Measurements from ENCODE around the gene MAPK6. TPM values are rescaled to one million over a fixed set of nuclear protein-coding genes. Genes with fewer than 3 reads are reported as not detected.

MAPK6 gene
- total RNA-seq, 1 experiment from 2014 or later = 35.9 TPM

DNA sequence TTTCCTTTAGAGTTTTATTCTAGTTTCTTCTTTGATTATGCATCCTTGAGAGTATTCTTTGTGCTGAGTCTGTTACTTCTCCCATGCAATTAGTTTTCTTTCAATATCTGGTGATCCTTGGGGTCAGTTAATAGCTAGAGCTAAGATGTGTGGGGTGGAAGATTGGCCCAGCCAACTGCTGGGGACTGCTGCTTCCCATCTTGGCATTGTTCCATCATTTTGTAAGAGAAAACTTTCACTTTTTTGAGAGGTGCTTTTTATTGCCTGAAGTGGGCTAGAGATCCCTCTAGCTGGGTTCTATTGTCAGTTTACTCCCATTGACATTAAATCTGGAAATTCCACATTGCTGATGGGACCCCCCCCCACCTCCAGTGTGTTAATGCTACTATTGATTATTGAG, 78.2 kb downstream of the MAPK6 start:
- H3K4me3 Mint-ChIP-seq (ENCODE audit: low read depth, unreplicated experiment) = no peak overlapping the region
- H3K27me3 Mint-ChIP-seq (ENCODE audit: unreplicated experiment) = no peaks in the 10 kb centered on the region
- no peaks in the 10 kb centered on the region for H3K36me3 Mint-ChIP-seq (ENCODE audit: insufficient read depth, unreplicated experiment)
- CTCF ChIA-PET = interaction anchor here (0.7 kb wide), 1 partner anchor 1917 kb away, joined by 5 read pairs; no protein-coding TSS in a partner anchor
- no peaks in the 10 kb centered on the region for H3K4me1 Mint-ChIP-seq (ENCODE audit: low read depth, unreplicated experiment)
- no peak for DNase-seq
- H3K27ac Mint-ChIP-seq (ENCODE audit: unreplicated experiment) = no peak overlapping the region
- H3K9me3 Mint-ChIP-seq (ENCODE audit: low read depth, unreplicated experiment) = no peaks in the 10 kb centered on the region
- TF ChIP-seq, protein P1, sequence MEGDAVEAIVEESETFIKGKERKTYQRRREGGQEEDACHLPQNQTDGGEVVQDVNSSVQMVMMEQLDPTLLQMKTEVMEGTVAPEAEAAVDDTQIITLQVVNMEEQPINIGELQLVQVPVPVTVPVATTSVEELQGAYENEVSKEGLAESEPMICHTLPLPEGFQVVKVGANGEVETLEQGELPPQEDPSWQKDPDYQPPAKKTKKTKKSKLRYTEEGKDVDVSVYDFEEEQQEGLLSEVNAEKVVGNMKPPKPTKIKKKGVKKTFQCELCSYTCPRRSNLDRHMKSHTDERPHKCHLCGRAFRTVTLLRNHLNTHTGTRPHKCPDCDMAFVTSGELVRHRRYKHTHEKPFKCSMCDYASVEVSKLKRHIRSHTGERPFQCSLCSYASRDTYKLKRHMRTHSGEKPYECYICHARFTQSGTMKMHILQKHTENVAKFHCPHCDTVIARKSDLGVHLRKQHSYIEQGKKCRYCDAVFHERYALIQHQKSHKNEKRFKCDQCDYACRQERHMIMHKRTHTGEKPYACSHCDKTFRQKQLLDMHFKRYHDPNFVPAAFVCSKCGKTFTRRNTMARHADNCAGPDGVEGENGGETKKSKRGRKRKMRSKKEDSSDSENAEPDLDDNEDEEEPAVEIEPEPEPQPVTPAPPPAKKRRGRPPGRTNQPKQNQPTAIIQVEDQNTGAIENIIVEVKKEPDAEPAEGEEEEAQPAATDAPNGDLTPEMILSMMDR (IDR thresholded peaks at IDR 0.05; ENCODE audit: unreplicated experiment) = no peak
- intact Hi-C loops (cut with micrococcal nuclease; ENCODE audit: unreplicated experiment) = no loop called here
- no TSS peak for BruUV-seq (replicated peaks)

DNA sequence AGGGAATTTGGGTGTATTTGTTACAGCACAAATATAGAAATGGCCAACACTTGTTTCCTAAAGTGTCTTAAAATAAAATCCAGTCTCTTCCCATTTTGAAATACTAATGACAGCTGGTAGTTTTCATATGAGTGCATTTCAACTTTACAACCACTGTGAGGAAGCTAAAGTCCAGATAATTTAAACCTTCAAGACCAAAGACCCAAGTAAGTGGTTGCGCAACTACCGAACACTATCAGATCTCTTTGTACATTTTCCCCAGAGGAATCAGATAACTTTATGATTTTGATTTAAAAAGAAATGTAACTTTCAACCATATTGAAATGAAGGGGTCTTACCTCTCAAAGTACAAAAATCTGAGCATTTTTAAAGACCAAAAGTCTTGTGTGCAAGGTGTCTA, 79.3 kb downstream of the MAPK6 start:
- H3K9me3 Mint-ChIP-seq (ENCODE audit: low read depth, unreplicated experiment) = no peaks in the 10 kb centered on the region
- H3K36me3 Mint-ChIP-seq (ENCODE audit: insufficient read depth, unreplicated experiment) = no peaks in the 10 kb centered on the region
- TF ChIP-seq, protein P1 (IDR thresholded peaks at IDR 0.05; ENCODE audit: unreplicated experiment) = no peak
- CTCF ChIA-PET = no interaction called here
- no peak overlapping the region for H3K4me3 Mint-ChIP-seq (ENCODE audit: low read depth, unreplicated experiment)
- H3K27me3 Mint-ChIP-seq (ENCODE audit: unreplicated experiment) = no peaks in the 10 kb centered on the region
- H3K4me1 Mint-ChIP-seq (ENCODE audit: low read depth, unreplicated experiment) = peaks cover 6% of the 10 kb centered on the region
- intact Hi-C loops (cut with micrococcal nuclease; ENCODE audit: unreplicated experiment) = no loop called here
- no peak overlapping the region for H3K27ac Mint-ChIP-seq (ENCODE audit: unreplicated experiment)
- no peak for DNase-seq
- no TSS peak for BruUV-seq (replicated peaks)

DNA sequence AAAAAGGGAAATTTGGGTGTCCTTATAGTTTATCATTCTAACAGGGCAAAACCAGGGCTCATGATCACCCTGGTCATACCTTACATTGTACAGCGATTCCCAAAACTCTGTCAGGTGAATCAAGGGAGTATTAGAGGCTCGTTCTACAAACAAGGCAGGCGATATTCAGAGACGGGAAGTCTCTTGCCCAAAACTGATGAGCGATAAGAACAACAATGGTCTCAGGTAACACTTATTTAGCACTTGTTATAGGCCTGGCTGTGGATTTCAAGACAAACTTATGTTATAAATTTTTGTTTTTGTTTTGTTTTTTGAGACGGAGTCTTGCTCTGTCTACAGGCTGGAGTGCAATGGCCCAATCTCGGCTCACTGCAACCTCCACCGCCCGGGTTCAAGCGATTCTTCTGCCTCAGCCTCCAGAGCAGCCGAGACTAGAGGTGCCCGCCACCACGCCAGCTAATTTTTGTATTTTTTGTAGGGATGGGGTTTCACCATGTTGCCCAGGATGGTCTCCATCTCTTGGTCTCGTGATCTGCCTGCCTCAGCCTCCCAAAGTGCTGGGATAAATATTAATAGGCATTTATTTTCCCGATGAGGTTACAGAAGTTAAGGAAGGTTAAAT, 80.7 kb downstream of the MAPK6 start:
- H3K9me3 Mint-ChIP-seq (ENCODE audit: low read depth, unreplicated experiment) = no peaks in the 10 kb centered on the region
- no peak overlapping the region for H3K4me3 Mint-ChIP-seq (ENCODE audit: low read depth, unreplicated experiment)
- TF ChIP-seq, protein P1 (IDR thresholded peaks at IDR 0.05; ENCODE audit: unreplicated experiment) = no peak
- H3K27ac Mint-ChIP-seq (ENCODE audit: unreplicated experiment) = no peak overlapping the region
- H3K36me3 Mint-ChIP-seq (ENCODE audit: insufficient read depth, unreplicated experiment) = no peaks in the 10 kb centered on the region
- intact Hi-C loops (cut with micrococcal nuclease; ENCODE audit: unreplicated experiment) = no loop called here
- DNase-seq = no peak
- H3K27me3 Mint-ChIP-seq (ENCODE audit: unreplicated experiment) = no peaks in the 10 kb centered on the region
- no TSS peak for BruUV-seq (replicated peaks)
- H3K4me1 Mint-ChIP-seq (ENCODE audit: low read depth, unreplicated experiment) = peaks cover 10% of the 10 kb centered on the region
- CTCF ChIA-PET = interaction anchor here (0.6 kb wide), 1 partner anchor 1686 kb away, joined by 5 read pairs; no protein-coding TSS in a partner anchor

DNA sequence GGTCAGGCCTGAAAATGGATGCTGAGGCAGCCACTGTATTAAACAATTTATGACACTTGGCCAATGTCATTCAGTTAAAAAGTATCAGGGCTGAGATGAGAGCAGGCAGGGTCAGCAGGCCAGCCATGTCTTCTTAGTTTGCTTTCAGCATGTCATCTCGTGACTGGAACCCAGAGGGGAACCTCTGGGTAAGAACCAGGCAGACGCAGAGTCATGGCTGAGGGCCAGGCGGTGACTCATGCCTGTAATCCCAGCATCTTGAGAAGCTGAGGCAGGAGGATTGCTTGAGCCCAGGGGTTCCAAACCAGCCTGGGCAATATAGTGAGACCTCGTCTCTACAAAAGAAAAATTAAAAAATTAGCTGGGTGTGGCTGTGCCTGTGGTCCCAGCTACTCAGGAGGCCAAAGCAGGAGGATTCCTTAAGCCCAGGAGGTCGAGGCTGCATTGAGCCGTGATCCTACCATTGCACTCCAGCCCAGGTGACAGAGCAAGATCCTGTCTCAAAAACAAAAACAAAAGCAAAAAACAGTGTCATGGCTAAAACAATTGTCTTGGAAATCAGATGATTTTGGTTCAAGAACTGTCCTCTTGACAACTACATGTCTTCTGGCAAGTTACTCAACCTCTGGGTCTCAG, 81.9 kb downstream of the MAPK6 start:
- TF ChIP-seq, protein P1 (IDR thresholded peaks at IDR 0.05; ENCODE audit: unreplicated experiment) = no peak
- intact Hi-C loops (cut with micrococcal nuclease; ENCODE audit: unreplicated experiment) = no loop called here
- H3K4me3 Mint-ChIP-seq (ENCODE audit: low read depth, unreplicated experiment) = no peak overlapping the region
- H3K4me1 Mint-ChIP-seq (ENCODE audit: low read depth, unreplicated experiment) = peaks cover 10% of the 10 kb centered on the region
- no peaks in the 10 kb centered on the region for H3K27me3 Mint-ChIP-seq (ENCODE audit: unreplicated experiment)
- H3K36me3 Mint-ChIP-seq (ENCODE audit: insufficient read depth, unreplicated experiment) = no peaks in the 10 kb centered on the region
- no peaks in the 10 kb centered on the region for H3K9me3 Mint-ChIP-seq (ENCODE audit: low read depth, unreplicated experiment)
- BruUV-seq (replicated peaks) = no TSS peak
- DNase-seq = peak; percentile 72
- CTCF ChIA-PET = no interaction called here
- no peak overlapping the region for H3K27ac Mint-ChIP-seq (ENCODE audit: unreplicated experiment)
